Endothelial cell of umbilical vein (primary cell): ENCODE measurements around the gene GGACT. TPM values are rescaled to one million over a fixed set of nuclear protein-coding genes. Genes with fewer than 3 reads are reported as not detected.

ENCODE experiments used
- BruUV-seq: library from RNA; stranded (reverse); fragments of 400-500 nt; replicated peaks from 2 replicates; lab custom pipeline; 2021; lab: Mats Ljungman, UMichigan
- CTCF ChIA-PET: fragments of 300-600, 350-600 bp; sonication (Branson Sonifier 250); formaldehyde crosslinking; loops from one replicate; lab custom pipeline; 2021; ENCODE audit warnings: antibody characterized with exemption, inconsistent platforms; lab: Charles Lee
- POLR2A ChIA-PET: fragments of 300-600, 350-600 bp; sonication (Branson Sonifier 250); formaldehyde crosslinking; loops from one replicate; lab custom pipeline; 2021; ENCODE audit warnings: antibody characterized with exemption, inconsistent platforms; lab: Charles Lee
- DNase-seq: peaks from one replicate; pipeline ENCODE4 v3.0.0-alpha.2; 2011; ENCODE audit warnings: low read depth, low spot score
- FAIRE-seq: peaks from 2 replicates; lab custom pipeline; 2011; peaks lifted over from hg19 to GRCh38; lab: Jason Lieb, UNC
- H2AFZ ChIP-seq: 2 replicates; pipeline ENCODE4 v1.6.0; 2012; ENCODE audit warnings: low read depth, low read length, control low read depth, inconsistent platforms
- H3K27ac ChIP-seq: 2 replicates; pipeline ENCODE4 v1.5.1; 2011; ENCODE audit warnings: low read depth, mild to moderate bottlenecking, control low read depth, low read length, moderate library complexity; ENCODE audit not compliant: insufficient read depth
- H3K27me3 ChIP-seq, 2 experiments: 2 replicates each; pipeline versions ENCODE4 v1.6.0 to v1.6.1; 2011; ENCODE audit warnings: low read length in 2 of 2, mixed read lengths in 1 of 2; ENCODE audit not compliant: control insufficient read depth in 2 of 2, insufficient read depth in 2 of 2
- H3K36me3 ChIP-seq, 2 experiments: 2 replicates in 1 of 2; 3 replicates in 1 of 2; pipeline ENCODE4 v1.5.1; 2011; ENCODE audit warnings: low read length in 2 of 2, mild to moderate bottlenecking in 1 of 2, moderate library complexity in 1 of 2; ENCODE audit not compliant: control insufficient read depth in 2 of 2, insufficient read depth in 2 of 2; ENCODE audit errors: extremely low read depth in 1 of 2
- H3K4me1 ChIP-seq: 3 replicates; pipeline ENCODE4 v1.5.1; 2011; ENCODE audit warnings: mild to moderate bottlenecking, low read length; ENCODE audit not compliant: control insufficient read depth, insufficient read depth; ENCODE audit errors: extremely low read depth
- H3K4me2 ChIP-seq: 2 replicates; pipeline ENCODE4 v1.6.1; 2011; ENCODE audit warnings: low read length, control low read depth, mixed read lengths; ENCODE audit not compliant: insufficient read depth
- H3K4me3 ChIP-seq, 3 experiments: fragments of 200-600 bp in 1 of 3; sonication (generic), shearing (Covaris generic) in 1 of 3; replicated peaks in 1 of 3; 2 replicates each; pipeline ENCODE4 v1.5.1; 2011 to 2016; ENCODE audit warnings: control low read depth in 3 of 3, low read length in 3 of 3, mild to moderate bottlenecking in 2 of 3, inconsistent platforms in 1 of 3, low read depth in 1 of 3, moderate library complexity in 1 of 3; ENCODE audit not compliant: insufficient read depth in 1 of 3
- H3K79me2 ChIP-seq: 2 replicates; pipeline ENCODE4 v1.6.0; 2012; ENCODE audit warnings: low read length, inconsistent platforms; ENCODE audit not compliant: control insufficient read depth, insufficient read depth
- H3K9ac ChIP-seq: replicated peaks from 2 replicates; pipeline ENCODE3; 2011; ENCODE audit warnings: low read length, control low read depth; ENCODE audit not compliant: insufficient read depth; ENCODE audit errors: extremely low read depth
- H3K9me1 ChIP-seq: replicated peaks from 3 replicates; pipeline ENCODE4 v1.6.0; 2011; ENCODE audit warnings: mild to moderate bottlenecking, low read length; ENCODE audit not compliant: control insufficient read depth, insufficient read depth; ENCODE audit errors: extremely low read depth
- H3K9me3 ChIP-seq: replicated peaks from 2 replicates; pipeline ENCODE4 v1.5.1; 2012; ENCODE audit warnings: low read length, inconsistent platforms; ENCODE audit not compliant: control insufficient read depth, insufficient read depth
- H4K20me1 ChIP-seq: replicated peaks from 2 replicates; pipeline ENCODE3; 2011; ENCODE audit warnings: mild to moderate bottlenecking, low read length; ENCODE audit not compliant: control insufficient read depth, insufficient read depth; ENCODE audit errors: extremely low read depth
- EZH2 ChIP-seq: IDR thresholded peaks from 2 replicates; pipeline ENCODE4 v1.6.1; 2012; ENCODE audit warnings: borderline replicate concordance, low read depth, mild to moderate bottlenecking, moderate library complexity, low read length, inconsistent platforms; ENCODE audit not compliant: severe bottlenecking
- FOS ChIP-seq: IDR thresholded peaks from 2 replicates; pipeline ENCODE4 v1.6.1; 2011; ENCODE audit warnings: mild to moderate bottlenecking, low read length, moderate library complexity, borderline replicate concordance; ENCODE audit not compliant: insufficient read depth
- GATA2 ChIP-seq: IDR thresholded peaks from 2 replicates; pipeline ENCODE4 v1.7.0; 2011; ENCODE audit warnings: low read depth, mild to moderate bottlenecking, moderate library complexity, mixed read lengths, low read length; ENCODE audit not compliant: insufficient read length, insufficient read depth
- JUN ChIP-seq: IDR thresholded peaks from 2 replicates; pipeline ENCODE4 v1.6.1; 2011; ENCODE audit warnings: borderline replicate concordance, low read depth; ENCODE audit not compliant: insufficient read length, insufficient read depth
- MYC ChIP-seq: IDR thresholded peaks from one replicate; pipeline ENCODE4 v1.6.1; 2011; ENCODE audit warnings: mild to moderate bottlenecking, low read depth, low read length
- POLR2A ChIP-seq: IDR thresholded peaks from 2 replicates; pipeline ENCODE4 v1.6.1; 2012; ENCODE audit warnings: low read depth, mild to moderate bottlenecking, control low read depth, low read length
- POLR2AphosphoS5 ChIP-seq: IDR thresholded peaks from 2 replicates; pipeline ENCODE4 v1.6.1; 2012; ENCODE audit warnings: low read depth, mild to moderate bottlenecking, control low read depth, low read length, moderate library complexity; ENCODE audit not compliant: insufficient read depth
- dilution Hi-C: fragments of 300-500 bp; cut with MboI; formaldehyde crosslinking; loops from one replicate; pipeline ENCODE4 v1.15.0; 2019; ENCODE audit warnings: low sequenced_read_pairs; ENCODE audit not compliant: extremely low pct_ligation_motif_present
- intact Hi-C: fragments of 100-400 bp; cut with micrococcal nuclease; formaldehyde crosslinking; loops from one replicate; pipeline ENCODE4 v1.10.0; 2022
- polyA plus RNA-seq, 4 experiments: library from polyadenylated mRNA; depleted of rRNA in 3 of 4; stranded (reverse) in 3 of 4; unstranded in 1 of 4; fragments of >200 nt; gene quantifications; 2 replicates each; pipeline versions ENCODE4 v1.2.1 to v1.2.3, GENCODE V29; 2011 to 2012; ENCODE audit warnings: missing spikeins in 1 of 4
- total RNA-seq: library from RNA; stranded (reverse); gene quantifications from 2 replicates; pipeline ENCODE4 v1.2.3, GENCODE V29; 2021
- TF ChIP-seq, protein P1 (sequence below), 2 donors: IDR thresholded peaks; 1 replicate in 1 of 2; 2 replicates in 1 of 2; pipeline ENCODE4 v1.5.1; 2011; ENCODE audit warnings: low read length in 2 of 2, mild to moderate bottlenecking in 2 of 2, moderate library complexity in 2 of 2, control low read depth in 1 of 2, inconsistent platforms in 1 of 2, low read depth in 1 of 2; ENCODE audit not compliant: insufficient read depth in 1 of 2; ENCODE audit errors: extremely low read depth in 1 of 2
- TF ChIP-seq, protein P2 (sequence below): IDR thresholded peaks from 2 replicates; pipeline ENCODE4 v1.6.1; 2011; ENCODE audit not compliant: insufficient read depth, insufficient read length

The GGACT gene
- total and polyA plus RNA-seq, 2 donors (not counting 3 experiments of a cell fraction or from before 2014, with no cell fraction given) = 2.5 to 6.5 TPM

DNA sequence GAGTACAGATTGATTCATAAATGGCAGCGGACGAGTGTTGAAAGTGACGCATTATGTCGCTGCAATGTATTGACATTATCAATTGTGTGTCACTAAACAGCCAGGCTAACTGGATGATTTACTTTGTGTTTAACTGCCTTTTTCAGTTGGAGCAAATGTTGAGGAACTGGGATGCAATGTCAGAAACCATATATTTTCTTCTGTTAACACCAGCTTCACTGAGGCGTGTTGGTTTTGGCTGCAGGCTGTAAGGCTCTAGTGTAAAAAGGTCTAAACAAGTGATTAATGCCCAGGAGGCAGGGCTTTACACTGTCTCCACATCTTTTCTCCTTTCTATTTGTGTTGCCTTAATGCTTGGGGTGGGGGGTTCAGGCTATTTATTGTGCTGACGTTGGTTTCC lies 80.1 kb downstream of the GGACT start:
- H3K9ac ChIP-seq = no peak overlapping the region
- intact Hi-C loops (no loop called here), dilution Hi-C loops (no loop called here)
- peaks cover 9% of the 10 kb centered on the region for H3K4me1 ChIP-seq
- no peak overlapping the region for H3K27ac ChIP-seq
- H3K79me2 ChIP-seq = no peaks in the 10 kb centered on the region
- H3K36me3 ChIP-seq = no peaks in the 10 kb centered on the region
- H4K20me1 ChIP-seq = no peaks in the 10 kb centered on the region
- H3K4me3 ChIP-seq = no peak overlapping the region
- TF ChIP-seq, protein P1, sequence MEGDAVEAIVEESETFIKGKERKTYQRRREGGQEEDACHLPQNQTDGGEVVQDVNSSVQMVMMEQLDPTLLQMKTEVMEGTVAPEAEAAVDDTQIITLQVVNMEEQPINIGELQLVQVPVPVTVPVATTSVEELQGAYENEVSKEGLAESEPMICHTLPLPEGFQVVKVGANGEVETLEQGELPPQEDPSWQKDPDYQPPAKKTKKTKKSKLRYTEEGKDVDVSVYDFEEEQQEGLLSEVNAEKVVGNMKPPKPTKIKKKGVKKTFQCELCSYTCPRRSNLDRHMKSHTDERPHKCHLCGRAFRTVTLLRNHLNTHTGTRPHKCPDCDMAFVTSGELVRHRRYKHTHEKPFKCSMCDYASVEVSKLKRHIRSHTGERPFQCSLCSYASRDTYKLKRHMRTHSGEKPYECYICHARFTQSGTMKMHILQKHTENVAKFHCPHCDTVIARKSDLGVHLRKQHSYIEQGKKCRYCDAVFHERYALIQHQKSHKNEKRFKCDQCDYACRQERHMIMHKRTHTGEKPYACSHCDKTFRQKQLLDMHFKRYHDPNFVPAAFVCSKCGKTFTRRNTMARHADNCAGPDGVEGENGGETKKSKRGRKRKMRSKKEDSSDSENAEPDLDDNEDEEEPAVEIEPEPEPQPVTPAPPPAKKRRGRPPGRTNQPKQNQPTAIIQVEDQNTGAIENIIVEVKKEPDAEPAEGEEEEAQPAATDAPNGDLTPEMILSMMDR (IDR thresholded peaks at IDR 0.05; ENCODE audit: extremely low read depth in 1 of 2, insufficient read depth in 1 of 2, low read depth in 1 of 2, low read length in 2 of 2) = no peak
- TF ChIP-seq, protein P2, sequence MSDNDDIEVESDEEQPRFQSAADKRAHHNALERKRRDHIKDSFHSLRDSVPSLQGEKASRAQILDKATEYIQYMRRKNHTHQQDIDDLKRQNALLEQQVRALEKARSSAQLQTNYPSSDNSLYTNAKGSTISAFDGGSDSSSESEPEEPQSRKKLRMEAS = no peak
- TF ChIP-seq FOS (no peak), EZH2 (no peak), JUN (no peak), MYC (no peak), POLR2A (no peak), POLR2AphosphoS5 (no peak), GATA2 (no peak)
- ChIA-PET POLR2A (no interaction called here), CTCF (interaction anchor here (1.3 kb wide), 1 partner anchor 273 kb away, joined by 4 read pairs; no protein-coding TSS in a partner anchor)
- BruUV-seq = no TSS peak
- DNase-seq (no peak), FAIRE-seq (no peak)
- no peaks in the 10 kb centered on the region for H3K9me3 ChIP-seq
- H2AFZ ChIP-seq = no peak overlapping the region
- no peaks in the 10 kb centered on the region for H3K9me1 ChIP-seq
- no peak overlapping the region for H3K4me2 ChIP-seq
- H3K27me3 ChIP-seq = no peaks in the 10 kb centered on the region
